Progenitor cell of endocrine pancreas (in vitro differentiated cells): ENCODE measurements around the gene NOSTRIN. TPM values are rescaled to one million over a fixed set of nuclear protein-coding genes. Genes with fewer than 3 reads are reported as not detected.

Source experiments
- DNase-seq: peaks from one replicate; pipeline ENCODE4 v3.0.0; 2021; ENCODE audit warnings: low spot score; ENCODE audit not compliant: unreplicated experiment
- H3K27ac Mint-ChIP-seq: 2 replicates; pipeline ENCODE4 v1.8.0; 2021; ENCODE audit warnings: mild to moderate bottlenecking, moderate library complexity, mixed read lengths
- H3K27me3 Mint-ChIP-seq: 2 replicates; pipeline ENCODE4 v1.8.0; 2021; ENCODE audit warnings: mixed read lengths
- H3K36me3 Mint-ChIP-seq: 2 replicates; pipeline ENCODE4 v1.8.0; 2022; ENCODE audit warnings: mixed read lengths; ENCODE audit not compliant: insufficient read depth
- H3K4me1 Mint-ChIP-seq: 2 replicates; pipeline ENCODE4 v1.8.0; 2021; ENCODE audit warnings: low read depth, mixed read lengths
- H3K4me3 Mint-ChIP-seq: 2 replicates; pipeline ENCODE4 v1.8.0; 2021; ENCODE audit warnings: low read depth, mild to moderate bottlenecking, moderate library complexity, mixed read lengths
- H3K9me3 Mint-ChIP-seq: 2 replicates; pipeline ENCODE4 v1.8.0; 2021; ENCODE audit warnings: low read depth, mixed read lengths
- CTCF ChIP-seq: fragments of 200-600 bp; sonication (generic); IDR thresholded peaks from one replicate; pipeline ENCODE4 v1.5.0; 2021; ENCODE audit warnings: antibody characterized with exemption, mild to moderate bottlenecking; ENCODE audit not compliant: unreplicated experiment
- total RNA-seq: library from RNA; stranded (reverse); gene quantifications from 2 replicates; pipeline ENCODE4 v1.2.1, GENCODE V29; 2021

The NOSTRIN gene
- total RNA-seq, 1 donor from 2014 or later, result 4.0 TPM

GRCh38 chr2:168903888-168904287 is 101.5 kb downstream of the NOSTRIN start:
- no peak for DNase-seq
- Mint-ChIP-seq H3K27ac (no peak overlapping the region), H3K36me3 (no peaks in the 10 kb centered on the region), H3K9me3 (no peaks in the 10 kb centered on the region), H3K4me3 (no peak overlapping the region), H3K27me3 (peaks cover 12% of the 10 kb centered on the region), H3K4me1 (no peaks in the 10 kb centered on the region)
- no peak for TF ChIP-seq CTCF

GRCh38 chr2:168904358-168904757 is 101.9 kb downstream of the NOSTRIN start:
- DNase-seq, result no peak
- no peak overlapping the region for H3K27ac Mint-ChIP-seq
- H3K27me3 Mint-ChIP-seq, result peaks cover 16% of the 10 kb centered on the region

GRCh38 chr2:168907940-168908662 is 105.7 kb downstream of the NOSTRIN start:
- no peaks in the 10 kb centered on the region for H3K36me3 Mint-ChIP-seq
- no peak overlapping the region for H3K27ac Mint-ChIP-seq
- peaks cover 40% of the 10 kb centered on the region for H3K27me3 Mint-ChIP-seq
- no peaks in the 10 kb centered on the region for H3K9me3 Mint-ChIP-seq
- TF ChIP-seq CTCF, result no peak
- H3K4me1 Mint-ChIP-seq, result peaks cover 3% of the 10 kb centered on the region
- no peak for DNase-seq
- H3K4me3 Mint-ChIP-seq, result no peak overlapping the region

More at GRCh38 chr2:168904358-168904757, 101.9 kb downstream of the NOSTRIN start:
- Mint-ChIP-seq H3K36me3 (no peaks in the 10 kb centered on the region), H3K4me3 (no peak overlapping the region), H3K9me3 (no peaks in the 10 kb centered on the region), H3K4me1 (no peaks in the 10 kb centered on the region)
- no peak for TF ChIP-seq CTCF

- peaks cover 54% of the 10 kb centered on the region for H3K27me3 Mint-ChIP-seq
- H3K9me3 Mint-ChIP-seq, result no peaks in the 10 kb centered on the region
- TF ChIP-seq CTCF, result no peak
- no peak overlapping the region for H3K4me3 Mint-ChIP-seq
- H3K36me3 Mint-ChIP-seq, result no peaks in the 10 kb centered on the region
- no peak overlapping the region for H3K27ac Mint-ChIP-seq
- DNase-seq, result no peak
- peaks cover 3% of the 10 kb centered on the region for H3K4me1 Mint-ChIP-seq
These were observed 107.9 kb downstream of the NOSTRIN start for GRCh38 chr2:168910330-168910729.

GRCh38 chr2:168912466-168912865 is 110.0 kb downstream of the NOSTRIN start:
- Mint-ChIP-seq H3K36me3 (no peaks in the 10 kb centered on the region), H3K27ac (no peak overlapping the region), H3K4me1 (peaks cover 3% of the 10 kb centered on the region), H3K4me3 (no peak overlapping the region), H3K27me3 (peaks cover 49% of the 10 kb centered on the region), H3K9me3 (no peaks in the 10 kb centered on the region)
- DNase-seq, result no peak
- TF ChIP-seq CTCF, result no peak
